SU-DHL-6 (cell line): Measurements from ENCODE around the gene ERBB2.

Experiments used
- H2AFZ ChIP-seq: fragments of 200-600 bp; sonication (generic); 2 replicates; pipeline ENCODE4 v1.6.1; 2014; ENCODE audit warnings: low read depth, mild to moderate bottlenecking, moderate library complexity, mixed read lengths, antibody characterized with exemption, low read length; ENCODE audit not compliant: severe bottlenecking
- H3F3A ChIP-seq: fragments of 200-600 bp; shearing (Covaris generic); 2 replicates; pipeline ENCODE4 v1.6.0; 2016; ENCODE audit warnings: antibody characterized with exemption, mild to moderate bottlenecking; ENCODE audit not compliant: insufficient read depth
- H3K27ac ChIP-seq: fragments of 200-600 bp; sonication (generic); 2 replicates; pipeline ENCODE4 v1.5.1; 2016; ENCODE audit warnings: low read depth, mild to moderate bottlenecking, low read length, moderate library complexity, mixed read lengths
- H3K27me3 ChIP-seq: fragments of 200-600 bp; sonication (generic), shearing (Covaris generic); 2 replicates; pipeline ENCODE4 v1.6.0; 2014; ENCODE audit warnings: mild to moderate bottlenecking, low read length
- H3K36me3 ChIP-seq: fragments of 200-600 bp; sonication (generic); 2 replicates; pipeline ENCODE4 v1.6.1; 2014; ENCODE audit warnings: mild to moderate bottlenecking, low read length, mixed read lengths
- H3K4me2 ChIP-seq: fragments of 300-600, 200-600 bp; shearing (Covaris generic), sonication (generic); 2 replicates; pipeline ENCODE4 v1.6.0; 2014; ENCODE audit warnings: low read length, low read depth, mild to moderate bottlenecking; ENCODE audit not compliant: poor library complexity, severe bottlenecking
- H3K4me3 ChIP-seq: fragments of 200-600 bp; sonication (generic); 2 replicates; pipeline ENCODE4 v1.5.1; 2014; ENCODE audit warnings: antibody characterized with exemption, low read length, mild to moderate bottlenecking, mixed read lengths; ENCODE audit not compliant: insufficient read depth, poor library complexity, severe bottlenecking
- H3K79me2 ChIP-seq: fragments of 200-600 bp; sonication (generic); 2 replicates; pipeline ENCODE4 v1.6.1; 2014; ENCODE audit warnings: mild to moderate bottlenecking, low read length, moderate library complexity; ENCODE audit not compliant: insufficient read depth
- H3K9ac ChIP-seq: fragments of 200-600 bp; sonication (generic); 2 replicates; pipeline ENCODE4 v1.7.0; 2014; ENCODE audit warnings: mild to moderate bottlenecking, low read length
- H3K9me2 ChIP-seq: fragments of 200-600 bp; sonication (generic); replicated peaks from 2 replicates; pipeline ENCODE4 v1.6.1; 2014; ENCODE audit warnings: low read length; ENCODE audit not compliant: insufficient read depth
- H3K9me3 ChIP-seq: fragments of 200-600 bp; sonication (generic); 2 replicates; pipeline ENCODE4 v1.6.1; 2014; ENCODE audit warnings: low read length, mixed read lengths; ENCODE audit not compliant: insufficient read depth
- H4K20me1 ChIP-seq: fragments of 200-600 bp; sonication (generic); 2 replicates; pipeline ENCODE4 v1.6.1; 2014; ENCODE audit warnings: low read depth, mild to moderate bottlenecking, antibody characterized with exemption, low read length, moderate library complexity, mixed read lengths
- EZH2phosphoT487 ChIP-seq: fragments of 200-600 bp; sonication (generic), shearing (Covaris generic); conservative IDR thresholded peaks from 2 replicates; pipeline ENCODE4 v1.6.1; 2018; ENCODE audit warnings: mild to moderate bottlenecking, antibody characterized with exemption, low read length, moderate library complexity, mixed read lengths
- TF ChIP-seq, protein P1 (sequence below): fragments of 200-600 bp; sonication (generic); IDR thresholded peaks from one replicate; pipeline ENCODE4 v1.5.1; 2017; ENCODE audit warnings: antibody characterized with exemption, mild to moderate bottlenecking, low read length, moderate library complexity; ENCODE audit not compliant: insufficient read depth, poor library complexity, severe bottlenecking

ERBB2 gene

DNA sequence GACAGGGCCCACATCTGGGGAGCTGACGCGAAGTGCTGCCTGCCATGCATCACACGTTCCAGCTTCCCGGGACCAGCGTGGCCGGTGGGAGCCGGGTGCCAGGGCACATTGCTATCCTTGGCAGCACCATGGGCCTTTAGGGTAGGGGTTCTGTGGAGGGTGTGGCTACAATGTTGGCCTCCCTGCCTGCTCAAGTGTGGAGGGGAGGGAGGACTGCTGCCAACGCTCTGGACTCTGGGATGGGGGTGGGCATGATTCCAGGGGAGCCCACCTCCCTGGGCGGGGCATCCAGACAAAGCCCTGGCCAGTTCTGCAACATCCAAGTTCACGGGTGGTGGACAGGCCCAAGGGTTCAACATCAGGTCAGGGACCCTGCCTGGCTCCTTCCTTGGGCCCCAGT is 51.8 kb downstream of the ERBB2 start:
- no peak overlapping the region for H3K27ac ChIP-seq
- H2AFZ ChIP-seq: no peak overlapping the region
- H3K4me2 ChIP-seq: no peak overlapping the region
- no peaks in the 10 kb centered on the region for H3K36me3 ChIP-seq
- H3F3A ChIP-seq: peaks cover 21% of the 10 kb centered on the region
- no peaks in the 10 kb centered on the region for H4K20me1 ChIP-seq
- H3K27me3 ChIP-seq: no peaks in the 10 kb centered on the region
- no peaks in the 10 kb centered on the region for H3K9me3 ChIP-seq
- no peaks in the 10 kb centered on the region for H3K79me2 ChIP-seq
- TF ChIP-seq, protein P1, sequence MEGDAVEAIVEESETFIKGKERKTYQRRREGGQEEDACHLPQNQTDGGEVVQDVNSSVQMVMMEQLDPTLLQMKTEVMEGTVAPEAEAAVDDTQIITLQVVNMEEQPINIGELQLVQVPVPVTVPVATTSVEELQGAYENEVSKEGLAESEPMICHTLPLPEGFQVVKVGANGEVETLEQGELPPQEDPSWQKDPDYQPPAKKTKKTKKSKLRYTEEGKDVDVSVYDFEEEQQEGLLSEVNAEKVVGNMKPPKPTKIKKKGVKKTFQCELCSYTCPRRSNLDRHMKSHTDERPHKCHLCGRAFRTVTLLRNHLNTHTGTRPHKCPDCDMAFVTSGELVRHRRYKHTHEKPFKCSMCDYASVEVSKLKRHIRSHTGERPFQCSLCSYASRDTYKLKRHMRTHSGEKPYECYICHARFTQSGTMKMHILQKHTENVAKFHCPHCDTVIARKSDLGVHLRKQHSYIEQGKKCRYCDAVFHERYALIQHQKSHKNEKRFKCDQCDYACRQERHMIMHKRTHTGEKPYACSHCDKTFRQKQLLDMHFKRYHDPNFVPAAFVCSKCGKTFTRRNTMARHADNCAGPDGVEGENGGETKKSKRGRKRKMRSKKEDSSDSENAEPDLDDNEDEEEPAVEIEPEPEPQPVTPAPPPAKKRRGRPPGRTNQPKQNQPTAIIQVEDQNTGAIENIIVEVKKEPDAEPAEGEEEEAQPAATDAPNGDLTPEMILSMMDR: no peak
- TF ChIP-seq EZH2phosphoT487: no peak
- H3K9ac ChIP-seq: no peak overlapping the region
- no peaks in the 10 kb centered on the region for H3K9me2 ChIP-seq
- H3K4me3 ChIP-seq: no peak overlapping the region

DNA sequence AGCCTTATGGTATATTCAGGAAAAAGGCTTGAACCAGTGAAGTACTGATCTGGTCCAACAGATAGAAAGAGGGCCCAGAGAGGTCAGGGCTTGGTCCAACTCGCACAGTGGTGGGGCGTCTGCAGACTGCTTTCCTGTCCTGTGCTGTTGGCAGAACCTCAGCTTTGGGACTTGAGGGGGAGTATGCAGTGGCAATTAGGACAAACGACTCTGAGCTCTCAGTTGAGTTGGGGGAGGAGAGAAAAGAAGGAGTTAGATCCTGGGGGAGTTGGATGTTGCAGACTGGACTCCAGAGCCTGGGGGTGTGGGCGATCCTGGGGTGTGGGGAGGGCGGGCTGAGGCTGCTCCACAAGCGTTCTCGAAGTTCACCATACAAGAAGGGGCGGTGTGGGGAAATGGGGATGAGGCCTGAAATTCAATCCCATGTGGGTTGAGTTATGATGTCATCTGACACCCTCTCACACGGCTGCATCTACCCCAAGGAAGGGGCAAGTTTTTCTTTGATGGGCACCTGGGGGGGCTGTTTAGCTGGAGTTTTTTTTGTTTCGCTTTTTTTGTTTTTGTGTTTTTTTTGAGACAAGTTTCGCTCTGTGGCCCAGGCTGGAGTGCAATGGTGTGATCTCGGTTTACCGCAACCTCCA is 52.5 kb downstream of the ERBB2 start:
- no peak overlapping the region for H3K9ac ChIP-seq
- H3K79me2 ChIP-seq: no peaks in the 10 kb centered on the region
- TF ChIP-seq EZH2phosphoT487: no peak
- TF ChIP-seq, protein P1: no peak
- no peak overlapping the region for H3K4me3 ChIP-seq
- H3K9me2 ChIP-seq: no peaks in the 10 kb centered on the region
- H3K4me2 ChIP-seq: no peak overlapping the region
- H3K27me3 ChIP-seq: no peaks in the 10 kb centered on the region
- H2AFZ ChIP-seq: no peak overlapping the region
- H4K20me1 ChIP-seq: no peaks in the 10 kb centered on the region
- H3K27ac ChIP-seq: no peak overlapping the region
- no peaks in the 10 kb centered on the region for H3K36me3 ChIP-seq
- H3K9me3 ChIP-seq: no peaks in the 10 kb centered on the region
- peaks cover 28% of the 10 kb centered on the region for H3F3A ChIP-seq

DNA sequence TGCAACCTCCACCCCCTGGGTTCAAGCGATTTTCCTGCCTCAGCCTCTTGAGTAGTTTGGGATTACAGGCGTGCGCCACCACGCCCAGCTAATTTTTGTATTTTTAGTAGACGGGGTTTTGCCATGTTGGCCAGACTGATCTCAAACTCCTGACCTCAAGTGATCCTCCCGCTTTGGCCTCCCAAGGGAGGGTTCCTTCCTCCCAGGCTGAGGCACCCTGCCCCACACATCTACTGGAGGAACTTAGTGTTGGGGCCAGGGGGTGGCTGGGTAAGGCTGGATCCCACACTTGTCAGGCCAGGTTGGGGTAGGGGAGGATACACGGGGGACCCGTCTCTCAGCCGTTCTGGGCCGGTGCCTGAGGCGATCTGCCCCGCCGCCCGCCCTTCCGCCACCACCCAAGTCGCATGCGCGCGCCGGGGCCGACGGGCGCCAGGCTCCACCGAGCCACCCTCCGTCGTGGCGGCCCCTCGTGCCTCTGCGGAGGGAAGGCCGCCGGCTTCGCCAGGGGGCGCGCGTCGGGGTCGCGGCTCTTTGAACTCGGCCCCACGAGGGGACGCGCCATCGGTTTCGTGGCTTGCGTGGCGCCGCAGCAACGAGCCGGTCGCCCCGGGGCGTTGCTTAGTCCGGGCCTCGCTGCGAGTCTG is 53.8 kb downstream of the ERBB2 start:
- Histone ChIP-seq H3K79me2 (no peaks in the 10 kb centered on the region), H3F3A (peaks cover 41% of the 10 kb centered on the region), H3K27me3 (no peaks in the 10 kb centered on the region), H3K9me3 (no peaks in the 10 kb centered on the region), H3K9ac (peak overlapping the region; percentile 75), H2AFZ (peak overlapping the region; percentile 91), H3K4me3 (peak overlapping the region; percentile 47), H3K36me3 (no peaks in the 10 kb centered on the region), H3K9me2 (no peaks in the 10 kb centered on the region), H3K4me2 (peak overlapping the region; percentile 66), H3K27ac (peak overlapping the region; percentile 88), H4K20me1 (no peaks in the 10 kb centered on the region)
- no peak for TF ChIP-seq EZH2phosphoT487
